ENCODE measurements around the gene ZBTB7C. TPM values are rescaled to one million over a fixed set of nuclear protein-coding genes. Genes with fewer than 3 reads are reported as not detected.

Gene ZBTB7C
- total RNA-seq, 6 experiments from 2014 or later, result not detected

GRCh38 chr18:48052842-48053241 lies 356.3 kb downstream of the ZBTB7C start:
- Mint-ChIP-seq H3K4me1 (ENCODE audit: low read depth) (no peaks in the 10 kb centered on the region), H3K27me3 (ENCODE audit: insufficient read depth) (peaks cover 41% of the 10 kb centered on the region), H3K27ac (no peak overlapping the region), H3K36me3 (ENCODE audit: low read depth) (no peaks in the 10 kb centered on the region), H3K9me3 (no peaks in the 10 kb centered on the region), H3K4me3 (no peak overlapping the region)
- no peak for TF ChIP-seq CTCF (IDR thresholded peaks at IDR 0.05)
- DNase-seq, result no peak

DNA sequence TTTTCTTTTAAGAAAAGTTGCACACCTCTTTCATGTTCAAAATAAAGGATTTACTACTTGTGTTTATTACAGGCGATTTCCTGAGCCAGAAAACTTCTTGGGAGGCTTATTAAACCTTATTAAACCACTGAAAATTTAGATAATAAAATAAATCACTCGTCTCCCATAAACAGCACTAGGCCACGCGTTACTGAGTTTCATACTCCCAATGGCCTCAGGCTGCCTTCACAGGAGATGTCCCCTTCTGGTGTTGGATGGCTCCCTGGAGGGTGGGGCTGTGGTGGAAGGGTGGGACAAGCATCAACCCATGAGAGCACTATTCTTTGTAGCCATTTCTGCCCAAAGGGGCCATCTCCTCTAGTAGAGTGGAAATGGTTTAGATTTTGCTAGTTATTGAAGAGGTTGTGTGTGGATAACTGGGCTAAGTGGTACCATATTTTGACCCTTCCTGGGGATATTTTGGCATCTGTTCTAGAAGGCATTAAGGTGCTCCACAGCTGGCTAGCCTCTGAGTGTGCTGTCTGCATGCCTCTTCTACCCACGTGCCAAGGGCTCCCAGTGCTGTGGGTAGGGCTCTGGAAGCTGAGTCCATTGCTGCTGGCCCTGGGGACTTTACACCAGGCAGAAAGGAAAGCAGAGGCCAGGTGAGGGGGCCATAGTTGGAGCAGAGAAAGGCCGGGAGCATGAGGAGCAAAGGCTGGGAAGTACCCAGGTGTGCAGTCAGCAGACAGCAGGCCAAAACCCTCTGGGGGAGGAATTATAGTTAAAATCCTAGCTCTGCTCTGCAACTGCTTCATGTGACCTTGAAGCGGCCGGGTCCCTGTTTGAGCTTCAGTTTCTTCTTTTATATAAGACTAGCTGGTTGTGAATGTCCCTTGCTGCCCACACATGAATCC lies 357.0 kb downstream of the ZBTB7C start:
- H3K27ac Mint-ChIP-seq, result no peak overlapping the region
- TF ChIP-seq CTCF (IDR thresholded peaks at IDR 0.05), result no peak
- H3K4me3 Mint-ChIP-seq, result no peak overlapping the region
- no peaks in the 10 kb centered on the region for H3K36me3 Mint-ChIP-seq (ENCODE audit: low read depth)
- no peaks in the 10 kb centered on the region for H3K4me1 Mint-ChIP-seq (ENCODE audit: low read depth)
- H3K9me3 Mint-ChIP-seq, result no peaks in the 10 kb centered on the region
- peaks cover 43% of the 10 kb centered on the region for H3K27me3 Mint-ChIP-seq (ENCODE audit: insufficient read depth)
- no peak for DNase-seq

DNA sequence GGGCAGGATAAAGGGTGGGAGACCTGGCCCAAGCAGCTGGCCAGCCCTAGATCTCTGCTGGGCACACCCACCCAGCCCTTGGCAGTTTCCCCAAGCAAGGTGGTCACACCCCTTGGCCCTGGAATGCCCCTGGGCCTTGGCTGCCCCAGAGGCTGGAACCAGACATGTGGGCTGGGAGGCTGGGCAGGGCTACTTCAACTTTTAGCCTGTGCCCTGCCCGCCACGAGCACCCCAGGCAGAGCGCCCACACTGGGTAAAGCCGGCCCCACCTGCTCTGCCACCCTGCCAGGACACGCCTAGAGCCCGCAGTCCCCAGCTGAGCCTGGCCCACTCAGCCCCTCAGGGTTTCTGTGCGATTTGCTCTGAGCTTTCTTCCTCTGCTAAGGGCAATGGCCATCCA lies 359.0 kb downstream of the ZBTB7C start:
- H3K4me1 Mint-ChIP-seq (ENCODE audit: low read depth), result no peaks in the 10 kb centered on the region
- no peak for TF ChIP-seq CTCF (IDR thresholded peaks at IDR 0.05)
- DNase-seq, result no peak
- H3K27ac Mint-ChIP-seq, result no peak overlapping the region
- H3K36me3 Mint-ChIP-seq (ENCODE audit: low read depth), result no peaks in the 10 kb centered on the region
- H3K27me3 Mint-ChIP-seq (ENCODE audit: insufficient read depth), result peaks cover 55% of the 10 kb centered on the region
- H3K9me3 Mint-ChIP-seq, result no peaks in the 10 kb centered on the region
- H3K4me3 Mint-ChIP-seq, result no peak overlapping the region

GRCh38 chr18:48049757-48050156 lies 359.4 kb downstream of the ZBTB7C start:
- Mint-ChIP-seq H3K27ac (no peak overlapping the region), H3K27me3 (ENCODE audit: insufficient read depth) (peaks cover 53% of the 10 kb centered on the region), H3K4me3 (no peak overlapping the region), H3K4me1 (ENCODE audit: low read depth) (no peaks in the 10 kb centered on the region), H3K36me3 (ENCODE audit: low read depth) (no peaks in the 10 kb centered on the region), H3K9me3 (no peaks in the 10 kb centered on the region)
- no peak for DNase-seq
- TF ChIP-seq CTCF (IDR thresholded peaks at IDR 0.05), result no peak

DNA sequence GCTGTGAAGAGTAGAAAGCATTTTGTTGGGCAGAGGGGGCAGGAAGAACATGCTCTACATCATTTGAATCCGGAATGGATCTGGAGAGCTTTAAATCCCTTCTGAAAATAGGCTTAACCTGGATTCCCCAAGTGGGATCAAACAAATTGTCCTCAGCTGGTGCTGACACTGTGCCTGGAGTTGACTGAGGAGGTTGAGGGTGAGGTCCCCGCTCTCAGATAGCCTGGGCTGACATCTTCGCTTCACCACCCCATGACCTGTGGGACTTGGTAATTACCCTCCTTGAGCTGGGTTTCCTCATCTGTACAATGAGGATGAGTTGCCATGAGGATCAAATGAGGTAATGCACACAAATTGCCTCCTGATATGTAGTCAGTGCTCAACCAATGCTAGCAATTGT lies 360.9 kb downstream of the ZBTB7C start:
- H3K27ac Mint-ChIP-seq, result no peak overlapping the region

More for the DNA sequence above, 360.9 kb downstream of the ZBTB7C start:
- TF ChIP-seq CTCF (IDR thresholded peaks at IDR 0.05), result no peak
- Mint-ChIP-seq H3K36me3 (ENCODE audit: low read depth) (no peaks in the 10 kb centered on the region), H3K27me3 (ENCODE audit: insufficient read depth) (peaks cover 51% of the 10 kb centered on the region), H3K4me3 (no peak overlapping the region), H3K9me3 (no peaks in the 10 kb centered on the region), H3K4me1 (ENCODE audit: low read depth) (no peaks in the 10 kb centered on the region)
- DNase-seq, result no peak

Measured in HFFc6 (cell line).